Gastroesophageal sphincter (tissue), 4 donors: ENCODE results near the gene ANKRD18B. TPM values are rescaled to one million over a fixed set of nuclear protein-coding genes. Genes with fewer than 3 reads are reported as not detected.
"Not testable (repeated sequence)": the region's sequence is repeated elsewhere in the genome, so short reads cannot be mapped to it uniquely, and the experiment has no call there.

Experiments used
- ATAC-seq: fragments of 150-250 bp; one replicate; pipeline ENCODE4 v1.9.1; 2016; ENCODE audit warnings: mild to moderate bottlenecking, moderate library complexity
- H3K27ac ChIP-seq, 4 donors: fragments of 200-600 bp; sonication (generic) in 3 of 4; 1 replicate in 3 of 4; 2 replicates in 1 of 4; pipeline ENCODE4 v1.5.1; 2016 to 2019
- H3K27me3 ChIP-seq: fragments of 200-600 bp; sonication (generic); one replicate; pipeline ENCODE4 v1.5.1; 2019
- H3K36me3 ChIP-seq, 2 donors: fragments of 200-600 bp; sonication (generic); one replicate each; pipeline ENCODE4 v1.5.1; 2019; ENCODE audit warnings: control low read depth in 1 of 2
- H3K4me1 ChIP-seq, 3 donors: fragments of 200-600 bp; sonication (generic); 1 replicate in 2 of 3; 2 replicates in 1 of 3; pipeline ENCODE4 v1.5.1; 2016 to 2019; ENCODE audit warnings: control low read depth in 2 of 3
- H3K4me3 ChIP-seq, 2 donors: fragments of 200-600 bp; sonication (generic); one replicate each; pipeline ENCODE4 v1.5.1; 2019; ENCODE audit warnings: mild to moderate bottlenecking in 1 of 2, moderate library complexity in 1 of 2
- H3K9me3 ChIP-seq, 3 donors: fragments of 200-600 bp; sonication (generic); one replicate each; pipeline ENCODE4 v1.5.1; 2017 to 2019; ENCODE audit warnings: control low read depth in 2 of 3
- CTCF ChIP-seq, 4 experiments: fragments of 200-600 bp in 2 of 4; fragments of 450-650 bp in 2 of 4; sonication (generic) in 1 of 4; IDR thresholded peaks; one replicate each; pipeline ENCODE4 v1.5.1; 2017 to 2019; ENCODE audit warnings: antibody characterized with exemption in 4 of 4, mild to moderate bottlenecking in 2 of 4, moderate library complexity in 2 of 4
- EP300 ChIP-seq: sonication (generic); formaldehyde crosslinking; IDR thresholded peaks from one replicate; pipeline ENCODE4 v1.6.1; 2017; ENCODE audit warnings: antibody characterized with exemption, mild to moderate bottlenecking
- POLR2A ChIP-seq, 2 donors: fragments of 450-650 bp; IDR thresholded peaks; one replicate each; pipeline ENCODE4 v1.6.1; 2017; ENCODE audit warnings: antibody characterized with exemption in 2 of 2, mild to moderate bottlenecking in 2 of 2, moderate library complexity in 1 of 2
- POLR2AphosphoS5 ChIP-seq: sonication (generic); formaldehyde crosslinking; IDR thresholded peaks from one replicate; pipeline ENCODE4 v1.6.1; 2017; ENCODE audit warnings: antibody characterized with exemption
- WGBS, 2 donors: methylation state at CpG; one replicate each; pipeline ENCODE4 v1.1.5; 2018; ENCODE audit warnings: low coverage in 1 of 2; 5-methylcytosine and 5-hydroxymethylcytosine counted together
- total RNA-seq, 4 donors: library from RNA; depleted of rRNA; stranded (reverse); fragments of >200 nt; gene quantifications; one replicate each; pipeline ENCODE4 v1.1.0, GENCODE V29; 2016

Gene ANKRD18B
- total RNA-seq, 4 donors from 2014 or later, result 0.10 TPM; not detected in 3

GRCh38 chr9:33489066-33489465, 35.0 kb upstream of the ANKRD18B start:
- Histone ChIP-seq H3K27ac (no peak overlapping the region), H3K27me3 (no peaks in the 10 kb centered on the region), H3K9me3 (no peaks in the 10 kb centered on the region), H3K4me1 (no peaks in the 10 kb centered on the region), H3K36me3 (no peaks in the 10 kb centered on the region), H3K4me3 (no peak overlapping the region)
- WGBS, 2 donors, result 75 to 95% methylated on average over 2 of the region's 2 CpGs
- no peak for ATAC-seq
- TF ChIP-seq POLR2AphosphoS5 (no peak), POLR2A (IDR thresholded peaks at IDR 0.05) (no peak), CTCF (IDR thresholded peaks at IDR 0.05) (no peak), EP300 (no peak)

GRCh38 chr9:33493819-33494218, 30.2 kb upstream of the ANKRD18B start:
- not testable (repeated sequence) for H3K36me3 ChIP-seq, H3K4me3 ChIP-seq, H3K27ac ChIP-seq, H3K27me3 ChIP-seq, ATAC-seq, H3K4me1 ChIP-seq, H3K9me3 ChIP-seq
- 53 to 54% methylated on average over 2 of the region's 2 CpGs for WGBS, 2 donors

GRCh38 chr9:33498387-33498786, 25.7 kb upstream of the ANKRD18B start:
- no peak for ATAC-seq
- no peaks in the 10 kb centered on the region for H3K4me1 ChIP-seq
- peaks cover 0 to 6% of the 10 kb centered on the region in 2 donors for H3K36me3 ChIP-seq
- no peaks in the 10 kb centered on the region for H3K27me3 ChIP-seq
- no peak overlapping the region for H3K4me3 ChIP-seq
- TF ChIP-seq CTCF (IDR thresholded peaks at IDR 0.05) (no peak), EP300 (no peak), POLR2AphosphoS5 (no peak), POLR2A (IDR thresholded peaks at IDR 0.05) (no peak)
- no peak overlapping the region for H3K27ac ChIP-seq
- 83 to 100% methylated on average over 1 of the region's 1 CpG for WGBS, 2 donors
- no peaks in the 10 kb centered on the region for H3K9me3 ChIP-seq

GRCh38 chr9:33506626-33507370, 17.3 kb upstream of the ANKRD18B start:
- H3K27ac ChIP-seq, result no peak overlapping the region
- no peaks in the 10 kb centered on the region for H3K4me1 ChIP-seq
- 67 to 82% methylated on average over 3 to 7 of the region's 7 CpGs for WGBS, 2 donors
- H3K9me3 ChIP-seq, result no peaks in the 10 kb centered on the region
- peaks cover 0 to 6% of the 10 kb centered on the region in 2 donors for H3K36me3 ChIP-seq
- H3K27me3 ChIP-seq, result no peaks in the 10 kb centered on the region
- ATAC-seq, result no peak
- H3K4me3 ChIP-seq, result no peak overlapping the region
- TF ChIP-seq CTCF (IDR thresholded peaks at IDR 0.05) (no peak), EP300 (no peak), POLR2AphosphoS5 (no peak), POLR2A (IDR thresholded peaks at IDR 0.05) (no peak)

- 14% methylated on average over 14 to 18 of the region's 32 CpGs for WGBS, 2 donors
- H3K9me3 ChIP-seq, result no peaks in the 10 kb centered on the region
- H3K27me3 ChIP-seq, result no peaks in the 10 kb centered on the region
- peak overlapping the region; percentile 60 to 90 (median 87) for H3K27ac ChIP-seq
- TF ChIP-seq CTCF (IDR thresholded peaks at IDR 0.05) (no peak), EP300 (no peak), POLR2AphosphoS5 (peak; percentile 8), POLR2A (IDR thresholded peaks at IDR 0.05) (peak in 1 of 2 donors; percentile 29)
- H3K4me1 ChIP-seq, result no peaks in the 10 kb centered on the region
- H3K4me3 ChIP-seq, result peak overlapping the region; percentile 65 to 72
- no peaks in the 10 kb centered on the region for H3K36me3 ChIP-seq
- ATAC-seq, result peak; percentile 85
These were observed 13.5 kb upstream of the ANKRD18B start for GRCh38 chr9:33510262-33511183.

- WGBS, 2 donors, result 0% methylated on average over 8 of the region's 8 CpGs
- H3K4me1 ChIP-seq, H3K36me3 ChIP-seq, H3K9me3 ChIP-seq, H3K27me3 ChIP-seq, ATAC-seq: not testable (repeated sequence)
- Histone ChIP-seq H3K4me3 (peak overlapping the region; percentile 65 to 72), H3K27ac (peak overlapping the region; percentile 60 to 90 (median 87))
These were observed 12.9 kb upstream of the ANKRD18B start for GRCh38 chr9:33511184-33511517.

- ATAC-seq, H3K9me3 ChIP-seq, H3K4me1 ChIP-seq, H3K27me3 ChIP-seq, H3K36me3 ChIP-seq, H3K4me3 ChIP-seq, H3K27ac ChIP-seq: not testable (repeated sequence)
- 64 to 88% methylated on average over 1 to 2 of the region's 2 CpGs for WGBS, 2 donors
These were observed 11.5 kb upstream of the ANKRD18B start for GRCh38 chr9:33512535-33512934.

GRCh38 chr9:33515342-33515995, 8.6 kb upstream of the ANKRD18B start:
- WGBS, 2 donors, result no CpG with 5 or more reads among the region's 2 CpGs
- not testable (repeated sequence) for H3K4me1 ChIP-seq

More at GRCh38 chr9:33515342-33515995, 8.6 kb upstream of the ANKRD18B start:
- H3K36me3 ChIP-seq, ATAC-seq, H3K9me3 ChIP-seq, H3K4me3 ChIP-seq, H3K27ac ChIP-seq, H3K27me3 ChIP-seq: not testable (repeated sequence)
